Activated CD4-positive, alpha-beta T cell treated with anti-CD3 and anti-CD28 coated beads, Interleukin-2, amount 50 U/mL, for 16 hours (primary cell): ENCODE measurements around the gene GNG12.

Experiments used
- DNase-seq: peaks from one replicate; pipeline ENCODE4 v3.0.0-alpha.2; 2020

GNG12 gene

DNA sequence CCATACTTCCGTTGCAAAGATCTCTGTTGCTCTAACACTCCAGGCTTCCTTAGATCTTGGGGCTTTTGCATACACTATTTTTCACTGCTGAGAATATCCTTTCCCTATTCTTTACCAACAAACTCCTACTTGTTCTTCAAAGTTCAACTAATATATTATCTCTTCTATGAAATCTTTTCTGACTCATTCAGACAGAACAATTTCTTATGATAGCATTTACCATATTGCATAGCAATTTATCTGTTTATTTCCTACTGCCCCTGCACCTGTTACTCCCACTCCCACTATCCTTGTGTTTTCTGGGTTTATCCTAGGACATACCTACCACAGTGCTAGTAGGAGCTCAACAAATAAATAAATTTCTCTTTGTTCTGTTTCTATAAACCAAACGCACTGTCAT is 137.3 kb downstream of the GNG12 start:
- DNase-seq = no peak

DNA sequence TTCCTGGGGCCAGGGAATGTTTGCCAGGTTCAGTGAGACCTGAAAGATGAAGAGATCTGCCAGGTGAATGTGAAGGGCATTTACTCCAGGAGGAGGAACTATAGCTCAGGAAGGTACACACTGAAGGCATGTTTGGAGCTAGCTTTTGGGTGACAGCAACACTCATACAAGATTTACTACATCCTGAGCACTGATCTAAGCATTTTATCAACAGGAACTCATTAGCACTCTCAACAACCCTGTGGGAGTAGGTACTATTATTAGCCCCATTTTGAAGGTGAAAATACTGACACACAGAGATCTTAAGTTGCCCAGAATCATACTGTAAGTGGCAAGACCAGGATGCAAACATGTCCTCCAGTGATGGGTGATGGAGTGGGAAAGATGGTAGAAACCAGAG is 141.6 kb downstream of the GNG12 start:
- DNase-seq = no peak

GRCh38 chr1:67690411-67690810 is 142.9 kb downstream of the GNG12 start:
- no peak for DNase-seq

DNA sequence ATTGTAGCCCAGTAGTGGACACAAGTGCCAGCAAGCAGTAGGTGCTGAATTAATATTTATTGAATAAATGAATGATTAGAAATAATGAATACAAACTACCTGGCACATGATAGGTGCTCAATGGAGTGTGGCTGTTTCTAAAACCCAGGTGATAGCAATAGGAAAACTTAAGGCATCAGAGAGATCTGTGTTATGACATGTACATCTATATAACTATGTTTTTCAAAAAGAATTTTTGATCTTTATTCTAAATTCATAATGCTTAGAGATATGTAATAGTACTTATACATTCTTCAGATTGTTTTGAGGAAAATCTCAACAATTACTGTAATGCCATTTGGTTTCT is 143.3 kb downstream of the GNG12 start:
- no peak for DNase-seq

- DNase-seq = no peak
Observed at GRCh38 chr1:67689267-67690017, 143.8 kb downstream of the GNG12 start.

GRCh38 chr1:67688526-67689219 is 144.6 kb downstream of the GNG12 start:
- DNase-seq = no peak

DNA sequence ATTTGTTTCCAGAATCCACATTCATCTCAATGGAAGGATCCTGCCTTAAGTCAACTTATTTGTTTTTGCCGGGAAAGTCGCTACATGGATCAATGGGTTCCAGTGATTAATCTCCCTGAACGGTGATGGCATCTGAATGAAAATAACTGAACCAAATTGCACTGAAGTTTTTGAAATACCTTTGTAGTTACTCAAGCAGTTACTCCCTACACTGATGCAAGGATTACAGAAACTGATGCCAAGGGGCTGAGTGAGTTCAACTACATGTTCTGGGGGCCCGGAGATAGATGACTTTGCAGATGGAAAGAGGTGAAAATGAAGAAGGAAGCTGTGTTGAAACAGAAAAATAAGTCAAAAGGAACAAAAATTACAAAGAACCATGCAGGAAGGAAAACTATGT is 145.6 kb downstream of the GNG12 start:
- no peak for DNase-seq

DNA sequence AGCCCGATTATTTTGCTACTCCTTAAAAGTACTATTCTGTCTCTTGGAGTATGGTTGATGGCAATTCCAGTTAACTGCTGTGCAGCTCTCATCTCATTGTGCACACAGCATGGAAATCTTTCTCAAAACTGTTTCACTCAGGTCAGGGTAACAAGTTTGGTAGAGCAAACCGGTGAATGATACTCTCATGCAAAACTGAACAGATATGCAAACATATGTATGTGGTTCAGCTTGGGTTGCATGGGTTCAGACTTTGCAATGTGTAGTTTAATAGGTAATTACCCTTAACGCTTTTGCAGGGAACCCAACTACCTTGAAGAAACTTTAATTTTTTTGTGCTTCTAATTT is 146.1 kb downstream of the GNG12 start:
- DNase-seq = no peak

DNA sequence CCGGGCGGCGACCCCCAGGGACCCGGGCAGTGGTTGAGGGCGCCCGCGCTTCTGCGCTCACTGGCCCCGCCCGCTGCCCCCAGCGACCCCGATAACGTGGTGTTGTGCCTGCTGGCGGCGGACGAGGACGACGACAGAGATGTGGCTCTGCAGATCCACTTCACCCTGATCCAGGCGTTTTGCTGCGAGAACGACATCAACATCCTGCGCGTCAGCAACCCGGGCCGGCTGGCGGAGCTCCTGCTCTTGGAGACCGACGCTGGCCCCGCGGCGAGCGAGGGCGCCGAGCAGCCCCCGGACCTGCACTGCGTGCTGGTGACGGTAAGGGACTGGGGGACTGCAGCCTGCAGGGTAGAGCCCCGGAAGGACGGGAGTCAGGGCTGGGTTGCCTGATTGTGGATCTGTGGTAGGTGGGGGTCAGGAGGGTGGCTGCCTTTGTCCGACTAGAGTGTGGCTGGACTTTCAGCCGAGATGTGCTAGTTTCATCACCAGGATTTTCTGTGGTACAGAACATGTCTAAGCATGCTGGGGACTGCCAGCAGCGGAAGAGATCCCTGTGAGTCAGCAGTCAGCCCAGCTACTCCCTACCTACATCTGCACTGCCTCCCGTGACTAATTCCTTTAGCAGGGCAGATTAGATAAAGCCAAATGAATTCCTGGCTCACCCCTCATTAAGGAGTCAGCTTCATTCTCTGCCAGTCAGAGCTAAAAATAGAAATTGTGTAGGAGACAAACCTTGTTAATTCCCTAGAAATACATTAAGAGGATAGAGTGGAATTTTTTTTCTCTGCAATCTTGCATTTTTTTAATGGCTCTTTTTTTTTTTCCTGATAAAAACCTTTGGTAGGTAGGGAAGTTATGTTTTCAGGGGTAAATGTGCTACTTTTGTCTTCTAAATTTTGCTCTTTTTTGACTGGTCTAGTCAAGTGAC is 146.7 kb downstream of the GNG12 start:
- DNase-seq = peak; percentile 71

DNA sequence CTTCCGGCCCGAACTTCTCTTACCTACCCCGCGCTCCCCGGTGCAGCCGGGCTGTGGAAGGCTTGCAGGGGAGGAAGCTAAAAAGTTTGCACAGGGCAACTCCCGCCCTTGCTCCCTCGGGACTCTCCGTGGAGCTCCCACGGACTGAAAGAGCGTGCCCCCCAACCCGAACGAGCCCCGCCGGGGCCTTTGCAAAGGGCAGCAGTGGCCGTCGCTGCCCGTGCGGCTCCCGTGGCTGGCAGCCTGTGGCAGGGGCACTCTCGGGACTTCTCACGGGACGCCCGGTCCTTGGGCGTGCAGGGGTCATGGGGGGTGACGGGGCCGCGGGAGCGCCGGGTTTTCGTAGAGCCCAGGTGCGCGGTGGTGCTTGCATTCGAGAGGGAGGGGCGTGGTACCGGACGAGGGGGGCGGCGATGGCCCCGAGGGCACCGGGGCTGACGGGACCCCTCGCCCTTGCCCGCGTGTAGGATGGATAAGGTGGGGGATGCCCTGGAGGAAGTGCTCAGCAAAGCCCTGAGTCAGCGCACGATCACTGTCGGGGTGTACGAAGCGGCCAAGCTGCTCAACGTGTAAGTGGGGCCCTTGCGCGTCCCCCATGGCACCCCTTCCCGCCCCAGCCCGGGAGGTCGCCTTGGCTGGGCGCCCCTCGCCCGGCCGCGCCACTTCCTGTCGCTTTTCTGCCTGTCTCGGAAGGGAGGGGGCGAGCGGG is 147.6 kb downstream of the GNG12 start:
- peak; percentile 50 for DNase-seq

- DNase-seq = peak; percentile 98
Observed at GRCh38 chr1:67685067-67685557, 148.2 kb downstream of the GNG12 start, which contains the start of gene GADD45A. Gene GADD45A (plus strand): TSS chr1:67685201. CDS start chr1:67685495, 294 bp downstream.

GRCh38 chr1:67684526-67685066 is 148.7 kb downstream of the GNG12 start:
- no peak for DNase-seq

DNA sequence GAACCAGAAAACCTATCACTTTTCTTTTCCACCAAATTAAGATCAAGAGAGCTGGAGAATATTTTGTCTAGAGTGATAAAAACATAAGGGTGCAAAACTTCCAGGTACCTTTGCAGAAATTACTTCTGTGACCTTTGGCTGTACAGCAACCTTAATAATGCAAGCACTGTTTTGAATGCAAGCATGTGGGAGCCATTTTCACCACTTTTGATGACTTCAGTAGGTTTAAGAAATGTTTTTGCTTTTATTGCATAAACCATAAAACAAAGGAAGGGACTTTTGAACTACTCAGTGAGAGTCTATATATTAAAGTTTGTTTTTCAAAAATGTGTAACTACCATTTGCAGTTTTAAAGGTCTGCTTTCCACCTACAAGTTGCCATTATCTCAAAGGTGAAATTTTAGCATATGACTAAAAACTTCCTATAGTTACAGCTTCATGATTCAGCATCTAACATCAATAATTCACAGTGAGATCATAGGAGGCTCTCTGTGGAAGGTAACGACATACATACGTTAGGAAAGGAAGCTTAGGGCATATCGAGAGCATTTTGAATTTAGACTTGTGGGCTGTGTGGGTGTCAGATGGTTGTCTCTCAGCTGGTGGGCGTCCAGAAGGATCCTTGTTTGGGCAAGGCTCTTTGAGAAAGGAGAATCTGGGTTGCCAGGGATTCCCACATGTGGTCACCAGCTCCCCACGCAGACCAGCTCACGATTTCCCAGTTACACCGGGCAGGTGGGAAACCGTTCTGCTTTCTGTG is 149.3 kb downstream of the GNG12 start:
- peak; percentile 35 for DNase-seq

DNA sequence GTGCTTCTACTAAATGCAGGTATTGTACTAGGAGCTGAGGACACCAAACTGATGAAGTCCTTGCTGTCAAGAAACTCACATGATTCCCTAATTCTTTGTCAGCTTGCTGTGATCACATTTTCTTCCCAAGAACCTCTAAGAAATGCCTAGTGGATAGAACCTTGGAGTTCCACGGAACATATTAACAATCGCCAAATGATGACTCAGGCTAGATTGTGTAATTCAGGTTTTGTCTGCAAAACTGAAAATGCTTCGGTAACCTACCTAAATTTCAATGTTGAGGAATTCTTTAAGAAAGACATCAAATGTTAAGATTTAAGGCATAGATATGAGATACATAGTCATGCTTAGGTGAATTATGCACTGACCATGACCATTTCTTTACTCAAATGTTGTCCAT is 150.0 kb downstream of the GNG12 start:
- DNase-seq = no peak

GRCh38 chr1:67682659-67683197 is 150.5 kb downstream of the GNG12 start:
- DNase-seq = no peak

DNA sequence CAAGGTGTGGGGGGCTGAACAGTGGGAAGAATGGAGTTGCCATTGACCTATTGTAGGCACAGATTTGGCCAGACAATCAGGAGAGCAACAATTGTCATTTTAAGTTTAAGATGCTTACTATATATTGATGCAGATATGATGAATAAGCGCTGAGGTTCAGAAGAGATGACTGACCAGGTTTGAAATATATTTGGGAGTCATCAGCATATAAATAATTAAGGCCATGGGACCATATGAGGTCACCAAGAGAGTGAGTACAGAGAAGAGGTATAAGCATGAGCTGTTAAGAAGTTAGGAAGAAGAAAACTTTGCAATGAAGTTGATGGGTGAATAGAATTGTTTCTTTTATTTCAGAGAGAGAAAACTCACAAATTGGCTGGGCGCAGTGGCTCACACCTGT is 152.8 kb downstream of the GNG12 start:
- no peak for DNase-seq

DNA sequence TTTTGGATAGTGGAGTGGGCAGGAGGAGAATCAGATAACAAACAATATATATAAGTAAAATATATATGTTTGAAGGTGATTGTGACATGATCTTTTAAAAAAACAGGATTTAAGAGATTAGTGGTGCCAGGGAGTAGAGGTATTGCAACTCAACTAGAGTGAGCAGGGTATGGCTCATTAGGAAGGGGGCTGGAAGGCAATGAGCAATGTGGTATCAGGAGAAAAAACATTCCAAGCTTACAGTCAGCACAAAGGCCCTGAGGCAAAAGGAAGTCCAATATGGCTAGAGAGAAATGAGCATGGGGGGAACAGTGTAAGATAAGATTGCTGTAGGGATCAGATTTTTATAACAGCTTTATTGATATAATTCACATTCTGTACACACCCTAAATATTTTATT is 153.6 kb downstream of the GNG12 start:
- DNase-seq = no peak

DNA sequence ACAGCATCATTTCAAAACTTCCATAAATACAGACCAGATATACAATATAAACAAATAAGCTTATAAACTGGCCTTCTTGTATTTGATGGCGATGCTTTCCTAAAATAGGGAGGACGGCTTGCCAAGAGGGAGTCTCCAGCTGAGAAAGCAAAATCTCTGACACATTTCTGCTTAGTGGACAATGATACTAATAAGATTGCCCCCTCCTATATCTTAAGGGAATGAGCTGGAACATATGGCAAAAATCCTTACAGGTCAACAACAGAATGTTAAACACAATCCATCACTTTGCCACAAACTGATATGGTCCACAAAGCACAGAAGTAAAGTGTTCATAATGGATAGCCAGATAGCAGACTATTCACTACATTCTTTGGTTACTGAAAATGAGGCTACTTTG is 155.3 kb downstream of the GNG12 start:
- no peak for DNase-seq

GRCh38 chr1:67677408-67677807 is 155.9 kb downstream of the GNG12 start:
- DNase-seq = no peak

DNA sequence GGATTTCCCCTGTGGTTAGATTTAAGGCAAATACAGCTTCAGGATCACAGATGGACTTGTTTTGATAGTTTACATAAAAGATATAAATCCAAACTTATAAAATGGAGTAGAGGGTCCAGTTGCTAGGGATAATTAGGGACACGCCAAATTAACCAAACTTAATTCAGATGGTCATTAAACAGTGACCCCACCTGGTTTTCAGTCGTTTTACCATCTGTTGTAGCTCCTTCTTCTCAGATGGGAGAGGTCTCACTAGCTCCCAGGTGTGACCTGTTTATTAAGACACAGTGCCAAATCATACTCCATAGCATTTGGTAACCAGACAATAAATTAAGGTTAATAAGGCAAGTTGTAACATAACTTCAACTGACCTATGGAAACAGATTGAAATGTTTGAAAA is 156.3 kb downstream of the GNG12 start:
- no peak for DNase-seq

- DNase-seq = no peak
Observed at GRCh38 chr1:67676287-67676686, 157.0 kb downstream of the GNG12 start.
